ENCODE data around the gene NTS.

NTS gene

GRCh38 chr12:85874031-85874461, at the start of gene NTS:
TSS of gene NTS (plus strand) at chr12:85874295. CDS start at chr12:85874404, 109 bp downstream.
- DNase-seq (ENCODE audit: low read depth in 2 of 2), result no peak

DNA sequence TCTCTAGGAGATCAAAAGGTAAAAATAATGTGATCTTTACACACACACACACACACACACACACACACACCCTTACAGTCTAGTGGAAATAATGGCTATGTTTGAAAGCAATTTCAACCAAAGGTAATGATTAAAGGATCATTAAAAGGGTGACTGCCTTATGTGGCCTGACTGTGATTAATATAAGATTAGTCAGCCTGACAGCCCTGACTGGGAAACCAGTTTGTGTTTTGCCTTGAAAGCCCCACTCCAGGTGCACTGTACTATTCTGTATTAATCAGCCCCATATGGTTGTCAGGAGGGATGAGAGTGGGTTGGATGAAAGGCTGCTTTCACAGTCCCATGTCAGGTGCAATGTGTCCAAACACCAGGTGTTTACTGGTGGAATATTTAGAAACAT, 48.3 kb upstream of the NTS start:
- no peak for DNase-seq (ENCODE audit: low read depth in 2 of 2)

GRCh38 chr12:85828576-85828975, 45.5 kb upstream of the NTS start:
- DNase-seq (ENCODE audit: low read depth in 2 of 2), result no peak

- DNase-seq (ENCODE audit: low read depth in 2 of 2), result no peak
Observed at GRCh38 chr12:85829391-85829790, 44.7 kb upstream of the NTS start.

DNA sequence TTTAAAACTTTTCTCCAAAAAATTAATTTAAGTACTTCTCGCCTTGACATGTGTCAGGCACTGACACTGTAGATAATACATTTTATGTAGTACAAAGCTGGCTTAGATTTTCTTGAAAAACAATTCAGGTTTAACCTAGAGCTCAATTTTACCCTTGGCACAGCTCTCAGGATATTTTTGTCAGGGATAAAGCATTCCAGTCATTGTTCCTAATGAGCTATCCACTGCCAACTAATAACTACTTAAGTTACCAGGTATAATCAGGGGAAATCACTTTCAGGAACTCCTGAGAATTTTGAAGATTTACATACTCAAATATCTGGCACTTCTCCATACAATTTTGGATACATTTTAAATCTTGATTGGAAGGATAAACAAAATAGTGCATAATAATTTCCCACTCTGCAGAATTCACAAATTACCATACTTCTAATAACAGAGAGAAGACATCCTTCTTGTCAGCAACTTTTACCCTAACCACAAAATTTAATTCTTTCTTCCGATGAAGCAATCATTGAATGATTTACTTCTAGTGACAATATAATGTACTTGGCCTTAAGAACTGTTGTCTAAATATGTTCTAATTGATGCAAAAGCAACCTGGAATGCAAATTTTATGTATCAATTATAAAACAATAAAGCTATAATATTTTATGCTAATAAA, 42.6 kb upstream of the NTS start:
- DNase-seq (ENCODE audit: low read depth in 2 of 2), result no peak

GRCh38 chr12:85833579-85833978, 40.5 kb upstream of the NTS start:
- no peak for DNase-seq (ENCODE audit: low read depth in 2 of 2)

DNA sequence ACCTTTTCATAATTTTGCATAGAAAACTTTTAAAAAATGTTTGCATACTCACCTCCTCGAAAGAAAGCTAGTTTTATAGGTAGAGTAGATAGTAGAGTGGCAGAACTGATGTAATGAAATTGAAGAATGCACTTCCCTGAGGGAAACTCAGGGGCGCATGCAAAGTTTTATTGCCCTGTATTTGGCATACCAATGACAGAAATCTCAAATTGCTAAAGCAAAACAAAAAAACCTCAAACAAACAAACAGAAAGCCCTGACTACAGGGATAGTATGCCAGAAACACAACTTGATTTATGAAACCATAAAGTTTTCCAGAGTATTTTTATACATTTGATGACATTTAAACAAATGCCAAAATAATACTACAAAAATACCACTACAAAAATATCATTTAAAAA, 39.7 kb upstream of the NTS start:
- DNase-seq (ENCODE audit: low read depth in 2 of 2), result no peak

DNA sequence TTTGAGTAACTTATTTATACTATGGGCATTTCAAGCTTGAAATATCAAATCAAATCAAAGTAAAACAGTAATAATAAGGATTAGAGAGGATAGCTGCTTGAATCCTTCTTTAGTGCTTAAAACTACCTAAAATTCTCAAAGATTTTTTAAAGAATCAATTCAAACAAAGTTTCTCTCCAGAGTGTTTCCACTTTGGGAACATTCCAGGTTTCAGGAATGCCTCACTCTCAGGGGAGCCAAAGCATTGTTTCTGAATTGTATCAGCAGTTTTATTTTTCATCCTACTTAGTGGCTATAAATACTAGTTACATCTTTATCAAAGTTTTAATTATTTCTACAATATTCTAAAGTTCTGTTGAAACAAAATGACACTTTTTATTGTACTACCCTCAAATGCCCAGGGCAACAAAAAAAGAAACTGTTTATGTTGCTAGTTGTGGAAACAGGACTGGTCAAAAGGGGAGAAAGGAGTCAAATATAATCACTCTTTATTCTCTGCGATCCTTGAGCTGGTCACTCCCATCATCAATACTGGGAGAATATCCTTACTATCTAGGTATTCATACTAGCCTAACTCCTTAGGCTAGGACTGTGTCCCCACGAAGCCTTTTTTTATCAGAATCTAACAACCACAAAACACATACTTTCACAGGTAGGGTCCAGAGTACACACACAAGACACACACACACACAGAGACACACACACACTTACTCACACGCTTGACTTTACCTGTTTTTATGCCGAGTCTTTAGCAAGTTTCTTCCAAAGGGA, 38.5 kb upstream of the NTS start:
- no peak for DNase-seq (ENCODE audit: low read depth in 2 of 2)

- DNase-seq (ENCODE audit: low read depth in 2 of 2), result no peak
Observed at GRCh38 chr12:85836197-85837090, 37.7 kb upstream of the NTS start, which contains the start of gene RASSF9. TSS of gene RASSF9 (minus strand) at chr12:85836409. CDS start at chr12:85836201, 208 bp downstream.

DNA sequence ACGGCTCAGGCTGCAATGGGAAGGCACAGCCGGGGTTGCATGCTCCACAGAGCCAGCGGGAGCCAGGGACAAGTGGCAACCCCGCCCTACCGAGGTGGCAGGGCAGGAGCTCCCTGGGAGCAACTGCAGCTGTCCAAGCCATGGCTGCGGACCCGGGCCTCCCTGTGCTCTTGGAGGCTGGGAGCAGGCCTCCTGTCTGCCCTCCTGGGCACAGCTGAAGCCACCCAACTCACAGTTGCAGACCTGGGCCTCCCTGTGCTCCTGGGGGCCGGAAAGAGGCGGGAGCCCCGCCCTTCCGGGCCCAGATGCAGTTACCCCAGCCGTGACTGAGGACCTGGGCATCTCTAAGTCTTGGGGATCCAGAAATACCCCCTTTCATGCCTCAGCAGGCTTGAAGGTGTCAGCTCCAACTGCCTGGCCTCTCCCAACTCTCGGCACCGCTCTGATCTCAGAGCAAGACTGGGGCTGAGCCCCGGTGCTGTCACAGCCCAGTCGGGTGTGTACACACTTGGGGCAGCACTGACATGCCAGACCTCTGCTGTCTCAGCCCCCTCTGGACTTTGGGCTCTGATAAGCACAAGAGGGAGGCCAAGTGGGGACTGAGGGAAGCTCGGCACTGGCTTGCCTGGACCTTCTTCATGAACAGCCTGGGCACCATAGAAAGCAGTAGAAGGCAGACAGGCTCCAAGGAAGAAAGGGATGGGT, 30.3 kb upstream of the NTS start:
- DNase-seq (ENCODE audit: low read depth in 2 of 2), result no peak

DNA sequence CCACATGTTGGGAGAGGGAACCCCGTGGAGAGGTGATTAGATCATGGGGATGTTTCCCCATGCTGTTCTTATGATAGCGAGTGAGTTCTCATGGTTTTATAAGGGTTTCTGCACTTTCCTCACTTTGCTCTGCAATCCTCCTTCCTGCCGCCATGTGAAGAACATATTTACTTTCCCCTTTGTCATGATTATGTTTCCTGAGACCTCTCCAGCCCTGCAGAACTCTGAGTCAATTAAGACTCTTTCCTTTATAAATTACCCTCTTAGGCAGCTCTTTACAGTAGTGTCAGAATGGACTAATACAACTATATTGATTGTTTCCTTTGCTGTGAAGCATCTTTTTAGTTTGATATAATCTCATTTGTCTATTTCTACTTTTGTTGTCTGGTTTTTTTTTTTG, 24.8 kb upstream of the NTS start:
- no peak for DNase-seq (ENCODE audit: low read depth in 2 of 2)

DNA sequence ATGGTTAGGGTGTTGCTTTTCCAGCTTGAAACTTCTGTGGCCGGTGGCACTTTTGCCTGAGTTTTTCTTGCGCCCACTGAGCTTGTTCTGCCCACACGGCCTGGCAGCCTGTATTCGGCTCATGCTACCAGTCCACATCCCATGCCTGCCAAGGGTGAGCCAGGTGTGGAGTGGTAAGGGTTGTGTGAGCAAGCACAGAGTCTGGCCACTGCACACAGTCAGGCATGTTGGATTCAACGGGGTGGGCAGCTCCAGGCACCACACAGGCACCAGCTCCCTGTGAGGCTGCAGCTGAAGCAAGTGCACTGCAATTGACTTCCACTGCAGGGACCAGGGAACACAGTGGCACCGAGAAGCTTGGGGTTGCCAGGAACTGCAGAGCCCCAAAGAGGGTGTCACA, 18.8 kb upstream of the NTS start:
- DNase-seq (ENCODE audit: low read depth in 2 of 2), result no peak

- no peak for DNase-seq (ENCODE audit: low read depth in 2 of 2)
Observed at GRCh38 chr12:85856966-85857365, 17.1 kb upstream of the NTS start.

DNA sequence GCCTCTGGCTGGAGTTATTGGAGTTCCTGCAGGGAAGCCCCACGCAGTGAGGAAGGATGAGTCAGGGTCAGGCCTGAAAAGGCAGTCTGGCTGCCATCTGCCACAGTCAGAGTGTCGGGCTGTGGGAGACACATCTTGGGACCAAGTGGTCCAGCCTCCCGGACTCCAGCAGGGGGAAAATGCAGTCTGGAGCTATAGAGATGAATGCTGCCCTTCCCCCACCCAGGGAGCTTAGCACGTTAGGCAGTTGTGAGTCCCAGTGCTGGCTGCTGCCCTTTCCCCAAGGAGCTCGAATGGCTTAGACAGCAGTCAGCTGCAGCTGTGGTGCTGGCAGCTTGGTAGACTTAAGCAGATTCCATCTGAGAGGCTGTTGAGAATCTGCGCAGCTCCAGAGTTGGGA, 8.2 kb upstream of the NTS start:
- no peak for DNase-seq (ENCODE audit: low read depth in 2 of 2)

GRCh38 chr12:85866986-85867776, 6.9 kb upstream of the NTS start:
- DNase-seq (ENCODE audit: low read depth in 2 of 2), result no peak

GRCh38 chr12:85872497-85873091, 1.5 kb upstream of the NTS start:
- DNase-seq (ENCODE audit: low read depth in 2 of 2), result no peak

GRCh38 chr12:85877459-85877858, 3.4 kb downstream of the NTS start:
- DNase-seq (ENCODE audit: low read depth in 2 of 2), result no peak

DNA sequence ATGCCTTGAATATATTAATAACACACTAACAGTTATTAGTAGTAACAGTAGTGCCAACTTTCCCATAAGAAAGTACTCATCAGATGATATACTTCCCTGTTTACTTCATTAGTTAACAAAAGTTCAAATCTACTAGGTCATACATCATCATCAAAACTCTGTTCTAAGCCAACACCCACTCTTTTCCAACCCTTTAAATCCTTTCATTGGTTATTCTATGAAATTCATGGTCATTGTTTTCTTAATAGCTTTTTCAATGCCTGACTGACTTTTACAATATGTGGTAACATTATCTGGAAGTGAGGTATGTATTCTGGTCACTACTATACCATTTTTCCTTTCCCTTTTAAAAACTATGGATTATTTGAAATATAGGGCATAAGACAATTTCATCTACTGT, 9.7 kb downstream of the NTS start:
- no peak for DNase-seq (ENCODE audit: low read depth in 2 of 2)

GRCh38 chr12:85894653-85895052, 20.6 kb downstream of the NTS start:
- no peak for DNase-seq (ENCODE audit: low read depth in 2 of 2)

GRCh38 chr12:85920324-85920947, 46.3 kb downstream of the NTS start:
- no peak for DNase-seq (ENCODE audit: low read depth in 2 of 2)
